Activated CD4-positive, alpha-beta T cell treated with anti-CD3 and anti-CD28 coated beads for 4 hours (primary cell): ENCODE results near the gene MS4A6A.
"Not testable (repeated sequence)": the region's sequence is repeated elsewhere in the genome, so short reads cannot be mapped to it uniquely, and the experiment has no call there.

ENCODE experiments used
- DNase-seq, 2 donors: peaks; one replicate each; pipeline ENCODE4 v3.0.0-alpha.2; 2020

The MS4A6A gene

GRCh38 chr11:60182541-60183330, at the start of gene MS4A6A:
TSS of gene MS4A6A (minus strand) at chr11:60183083. CDS start at chr11:60181727, 1,356 bp downstream.
- no peak for DNase-seq

GRCh38 chr11:60230681-60231080, 47.8 kb upstream of the MS4A6A start:
- no peak for DNase-seq

- no peak for DNase-seq
Observed at GRCh38 chr11:60222141-60222540, 39.3 kb upstream of the MS4A6A start.

- DNase-seq, result no peak
Observed at GRCh38 chr11:60221692-60222091, 38.8 kb upstream of the MS4A6A start.

- no peak for DNase-seq
Observed at GRCh38 chr11:60221181-60221580, 38.3 kb upstream of the MS4A6A start.

GRCh38 chr11:60214386-60214785, 31.5 kb upstream of the MS4A6A start:
- no peak for DNase-seq

- no peak for DNase-seq
Observed at GRCh38 chr11:60211206-60211605, 28.3 kb upstream of the MS4A6A start.

- no peak for DNase-seq
Observed at GRCh38 chr11:60209977-60210376, 27.1 kb upstream of the MS4A6A start.

GRCh38 chr11:60208951-60209350, 26.1 kb upstream of the MS4A6A start:
- no peak for DNase-seq

GRCh38 chr11:60208146-60208895, 25.4 kb upstream of the MS4A6A start:
- DNase-seq, result no peak

- no peak for DNase-seq
Observed at GRCh38 chr11:60206616-60207015, 23.7 kb upstream of the MS4A6A start.

GRCh38 chr11:60204922-60205321, 22.0 kb upstream of the MS4A6A start:
- no peak for DNase-seq

- not testable (repeated sequence) for DNase-seq
Observed at GRCh38 chr11:60201334-60201733, 18.5 kb upstream of the MS4A6A start.

- DNase-seq, result no peak
Observed at GRCh38 chr11:60197442-60197841, 14.6 kb upstream of the MS4A6A start.

GRCh38 chr11:60195923-60196368, 13.1 kb upstream of the MS4A6A start:
- DNase-seq, result no peak

- no peak for DNase-seq
Observed at GRCh38 chr11:60194511-60194910, 11.6 kb upstream of the MS4A6A start.

GRCh38 chr11:60193687-60194433, 11.0 kb upstream of the MS4A6A start:
- peak; percentile 20 to 63 for DNase-seq

- not testable (repeated sequence) for DNase-seq
Observed at GRCh38 chr11:60192564-60192963, 9.7 kb upstream of the MS4A6A start.

GRCh38 chr11:60188481-60188880, 5.6 kb upstream of the MS4A6A start:
- DNase-seq, result not testable (repeated sequence)

GRCh38 chr11:60186128-60186527, 3.2 kb upstream of the MS4A6A start:
- not testable (repeated sequence) for DNase-seq

- not testable (repeated sequence) for DNase-seq
Observed at GRCh38 chr11:60185512-60185827, 2.6 kb upstream of the MS4A6A start.

- DNase-seq, result no peak
Observed at GRCh38 chr11:60184824-60185511, 2.1 kb upstream of the MS4A6A start.
